ENCODE data around the gene CDHR1.

DNA sequence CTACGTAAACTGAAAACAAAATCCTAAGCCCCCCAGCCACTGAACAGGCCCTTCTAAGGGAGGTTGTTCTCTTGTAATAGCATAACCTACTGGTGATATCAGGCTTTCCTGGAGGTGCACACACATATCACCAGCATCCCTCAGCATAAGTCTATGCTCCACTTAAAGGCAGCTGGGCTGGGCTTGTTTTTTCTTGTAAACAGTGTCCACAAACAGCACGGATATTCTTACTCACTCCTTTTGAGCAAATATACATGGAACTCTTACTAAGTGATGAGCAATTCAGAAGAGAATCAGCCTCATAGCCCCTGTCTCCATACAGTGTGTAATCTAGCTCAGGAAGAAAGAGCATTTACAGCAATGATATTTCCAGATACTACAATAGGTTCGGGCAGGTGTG, 44.6 kb downstream of the CDHR1 start:
- TF ChIP-seq POLR2AphosphoS5 (IDR thresholded peaks at IDR 0.05; ENCODE audit: borderline replicate concordance, low read depth, low read length) (no peak), EZH2 (IDR thresholded peaks at IDR 0.05) (no peak), FOXP2 (optimal IDR thresholded peaks at IDR 0.05; ENCODE audit: control extremely low read depth, extremely low read length, insufficient read depth) (no peak)

All from SK-N-MC (cell line).